Rectal smooth muscle tissue (tissue), 1 donor: ENCODE results near the gene SCFD2.
"Not testable (repeated sequence)": the region's sequence is repeated elsewhere in the genome, so short reads cannot be mapped to it uniquely, and the experiment has no call there.

ENCODE experiments used
- H3K27ac ChIP-seq: one replicate; pipeline ENCODE4 v1.7.0; 2013; ENCODE audit warnings: low read depth, low read length, inconsistent platforms
- H3K27me3 ChIP-seq: one replicate; pipeline ENCODE4 v1.7.0; 2013; ENCODE audit warnings: low read length; ENCODE audit not compliant: control insufficient read depth, insufficient read depth
- H3K36me3 ChIP-seq: one replicate; pipeline ENCODE4 v1.7.0; 2013; ENCODE audit warnings: low read length; ENCODE audit not compliant: control insufficient read depth, insufficient read depth
- H3K4me1 ChIP-seq: one replicate; pipeline ENCODE4 v1.7.0; 2013; ENCODE audit warnings: low read length; ENCODE audit not compliant: control insufficient read depth, insufficient read depth
- H3K4me3 ChIP-seq: one replicate; pipeline ENCODE4 v1.7.0; 2013; ENCODE audit warnings: low read length
- H3K9ac ChIP-seq: one replicate; pipeline ENCODE4 v1.7.0; 2013; ENCODE audit warnings: low read length

Gene SCFD2

DNA sequence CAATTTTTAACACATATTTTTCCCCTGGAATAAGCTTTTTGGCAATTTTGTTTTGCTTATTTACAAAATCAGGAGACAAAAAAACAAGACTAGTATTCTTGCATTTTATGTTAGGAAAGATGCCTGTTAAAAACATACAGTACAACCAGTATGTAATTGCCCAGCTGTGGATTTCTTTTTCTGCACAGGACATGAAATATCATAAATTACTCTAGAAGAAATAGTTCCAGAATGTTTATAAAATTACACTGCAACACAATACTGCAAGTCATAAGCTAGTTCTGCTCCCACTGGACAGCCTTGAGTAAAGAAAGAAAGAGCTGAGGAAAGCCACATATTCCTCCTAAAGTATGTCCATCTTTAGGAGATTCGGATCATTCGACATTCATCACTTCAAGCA, 133.5 kb downstream of the SCFD2 start:
- Histone ChIP-seq H3K27me3 (no peaks in the 10 kb centered on the region), H3K36me3 (no peaks in the 10 kb centered on the region), H3K9ac (no peak overlapping the region), H3K27ac (no peak overlapping the region), H3K4me3 (no peak overlapping the region), H3K4me1 (no peaks in the 10 kb centered on the region)

DNA sequence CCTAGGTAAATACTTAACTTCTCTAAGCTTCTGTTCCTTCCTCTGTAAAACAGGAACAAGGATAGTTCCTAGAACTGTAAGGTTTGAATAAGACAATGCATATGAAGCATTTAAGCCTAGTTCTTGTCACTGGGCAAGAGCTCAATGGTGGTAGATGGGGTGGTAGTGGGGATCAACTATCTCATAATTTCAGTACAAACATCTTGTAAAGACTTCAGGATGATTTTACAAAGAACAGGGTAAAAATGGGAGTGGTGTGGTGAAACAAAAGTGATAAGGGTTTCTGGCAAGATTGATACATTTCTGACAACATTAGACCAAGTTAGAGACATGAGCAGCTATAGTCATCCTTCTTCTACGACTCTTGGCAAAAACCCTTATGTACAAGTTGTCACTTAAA, 137.8 kb downstream of the SCFD2 start:
- Histone ChIP-seq H3K4me3 (no peak overlapping the region), H3K27me3 (no peaks in the 10 kb centered on the region), H3K36me3 (no peaks in the 10 kb centered on the region), H3K4me1 (no peaks in the 10 kb centered on the region), H3K27ac (no peak overlapping the region), H3K9ac (no peak overlapping the region)

DNA sequence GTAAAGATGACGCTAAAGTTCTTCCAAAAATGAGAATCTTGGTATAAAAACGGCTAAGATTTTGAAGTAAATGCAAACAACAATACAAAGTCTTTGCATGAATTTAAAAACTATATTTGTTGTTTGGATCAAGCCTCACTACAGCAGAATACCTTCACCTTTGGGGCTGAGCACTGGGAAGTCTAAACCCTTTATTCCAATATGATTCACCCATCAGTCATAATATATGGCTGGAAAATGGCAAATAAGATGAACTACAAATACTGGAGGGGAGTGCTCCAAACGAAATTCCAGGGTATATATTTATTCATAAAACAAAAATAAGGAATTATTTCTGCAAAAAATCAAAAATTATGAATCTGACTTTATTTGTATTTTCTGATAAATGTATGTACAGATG, 138.4 kb downstream of the SCFD2 start:
- H3K4me1 ChIP-seq = no peaks in the 10 kb centered on the region
- H3K36me3 ChIP-seq = no peaks in the 10 kb centered on the region
- H3K4me3 ChIP-seq = no peak overlapping the region
- H3K27me3 ChIP-seq = no peaks in the 10 kb centered on the region
- H3K9ac ChIP-seq = no peak overlapping the region
- H3K27ac ChIP-seq = no peak overlapping the region

DNA sequence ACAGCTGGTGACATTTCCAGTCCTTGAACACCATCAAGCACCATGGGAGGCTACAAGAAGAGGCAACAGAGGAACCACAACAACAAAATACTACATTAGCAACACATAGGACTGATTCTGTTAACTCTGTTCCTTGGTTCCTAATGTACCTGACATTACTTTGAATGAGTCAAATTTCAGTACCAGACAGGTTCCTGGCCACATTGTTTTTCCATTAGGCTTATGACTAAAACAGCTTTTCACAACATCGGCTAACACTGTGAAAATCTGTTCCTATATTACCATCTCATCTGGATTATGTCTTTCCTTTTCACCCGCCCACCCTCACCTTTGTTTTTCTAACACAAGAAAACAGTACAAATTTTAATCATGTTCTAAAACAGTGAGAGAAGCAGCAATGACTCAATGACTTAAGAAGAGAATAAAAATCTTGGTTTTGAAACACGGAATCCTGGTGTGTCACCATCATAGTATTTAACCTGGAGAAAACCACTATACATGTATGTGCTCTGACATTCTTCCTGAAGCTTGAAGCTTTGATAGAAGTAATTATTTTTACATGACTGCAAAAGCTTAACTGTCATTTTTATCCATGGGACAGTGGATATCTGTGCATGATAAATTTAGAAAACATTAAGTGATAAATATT, 143.9 kb downstream of the SCFD2 start:
- H3K27ac ChIP-seq = no peak overlapping the region

DNA sequence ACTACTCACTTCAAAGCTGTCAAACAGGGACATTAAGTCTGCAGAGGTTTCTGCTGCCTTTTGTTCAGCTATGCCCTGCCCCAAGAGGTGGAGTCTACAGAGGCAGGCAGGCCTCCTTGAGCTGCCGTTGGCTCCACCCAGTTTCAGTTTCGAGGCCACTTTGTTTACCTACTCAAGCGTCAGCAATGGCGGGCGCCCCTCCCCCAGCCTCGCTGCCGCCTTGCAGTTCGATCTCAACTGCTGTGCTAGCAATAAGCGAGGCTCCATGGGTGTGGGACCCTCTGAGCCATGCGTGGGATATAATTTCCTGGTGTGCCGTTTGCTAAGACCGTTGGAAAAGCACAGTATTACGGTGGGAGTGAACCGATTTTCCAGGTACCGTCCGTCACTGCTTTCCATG, 146.7 kb downstream of the SCFD2 start:
- not testable (repeated sequence) for H3K27ac ChIP-seq, H3K4me3 ChIP-seq, H3K9ac ChIP-seq, H3K36me3 ChIP-seq, H3K4me1 ChIP-seq, H3K27me3 ChIP-seq

More for the DNA sequence above, 143.9 kb downstream of the SCFD2 start:
- no peak overlapping the region for H3K9ac ChIP-seq
- no peaks in the 10 kb centered on the region for H3K27me3 ChIP-seq
- no peaks in the 10 kb centered on the region for H3K36me3 ChIP-seq
- H3K4me3 ChIP-seq = no peak overlapping the region
- H3K4me1 ChIP-seq = no peaks in the 10 kb centered on the region

DNA sequence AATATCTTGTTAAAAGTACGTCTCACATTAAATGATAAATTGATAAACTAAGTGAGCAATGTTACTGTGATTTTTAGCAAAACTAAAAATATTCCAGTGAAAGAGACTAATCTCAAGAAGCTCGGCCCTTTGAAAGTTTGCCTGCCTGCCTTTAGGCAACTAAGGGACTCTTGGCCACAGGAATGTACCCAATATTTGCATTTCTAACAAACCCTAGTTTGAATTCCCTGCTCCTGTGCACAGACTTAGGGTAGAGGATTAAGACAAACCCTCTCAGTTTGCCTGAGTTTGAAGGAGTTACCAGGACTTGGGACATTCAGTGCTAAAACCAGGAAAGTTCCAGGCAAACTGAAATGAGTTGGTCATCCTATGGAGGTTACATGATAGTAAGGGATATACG, 157.1 kb downstream of the SCFD2 start:
- no peaks in the 10 kb centered on the region for H3K4me1 ChIP-seq
- no peak overlapping the region for H3K4me3 ChIP-seq
- H3K27me3 ChIP-seq = no peaks in the 10 kb centered on the region
- H3K27ac ChIP-seq = no peak overlapping the region
- no peaks in the 10 kb centered on the region for H3K36me3 ChIP-seq
- H3K9ac ChIP-seq = no peak overlapping the region

DNA sequence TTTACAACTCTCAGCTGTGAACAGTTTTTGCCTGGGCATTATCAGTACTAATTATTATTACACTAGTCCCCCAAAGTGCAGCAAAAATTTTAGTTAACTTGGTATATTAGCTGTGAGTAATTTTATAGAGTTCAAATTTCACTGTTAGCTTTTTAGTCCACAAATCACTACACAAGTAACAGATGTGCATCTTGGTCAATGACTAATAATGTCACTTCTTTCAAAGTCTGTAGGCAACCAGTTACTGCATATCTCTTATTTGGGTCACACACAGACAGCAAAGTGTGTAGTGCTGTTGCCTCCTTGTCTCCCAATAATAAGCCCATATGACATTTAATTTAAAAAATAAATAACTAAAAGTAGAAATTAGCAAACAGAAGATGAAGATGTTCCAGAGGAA, 159.9 kb downstream of the SCFD2 start:
- no peaks in the 10 kb centered on the region for H3K4me1 ChIP-seq
- no peaks in the 10 kb centered on the region for H3K36me3 ChIP-seq
- no peaks in the 10 kb centered on the region for H3K27me3 ChIP-seq
- no peak overlapping the region for H3K4me3 ChIP-seq
- no peak overlapping the region for H3K9ac ChIP-seq
- no peak overlapping the region for H3K27ac ChIP-seq

DNA sequence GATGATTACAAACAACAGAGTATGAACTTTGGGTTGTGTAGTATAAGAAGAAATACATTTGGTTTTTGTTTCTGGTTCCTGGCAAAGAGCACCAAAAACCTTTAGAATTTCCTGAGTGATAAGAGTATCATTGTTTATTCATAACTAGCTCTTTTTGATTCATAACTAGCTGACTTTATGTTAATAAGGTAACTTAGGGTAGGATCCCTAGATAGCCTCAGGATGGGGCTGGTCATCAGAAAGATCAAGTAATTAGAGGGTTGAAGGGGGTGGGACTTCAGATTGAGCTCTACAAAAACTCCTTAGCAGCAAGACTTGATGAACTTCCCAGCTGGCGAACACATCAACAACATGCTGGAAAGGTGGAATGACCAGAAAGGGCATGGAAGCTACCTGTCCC, 166.5 kb downstream of the SCFD2 start:
- Histone ChIP-seq H3K27ac (no peak overlapping the region), H3K4me3 (no peak overlapping the region), H3K36me3 (no peaks in the 10 kb centered on the region), H3K9ac (no peak overlapping the region), H3K4me1 (peaks cover 2% of the 10 kb centered on the region), H3K27me3 (no peaks in the 10 kb centered on the region)

DNA sequence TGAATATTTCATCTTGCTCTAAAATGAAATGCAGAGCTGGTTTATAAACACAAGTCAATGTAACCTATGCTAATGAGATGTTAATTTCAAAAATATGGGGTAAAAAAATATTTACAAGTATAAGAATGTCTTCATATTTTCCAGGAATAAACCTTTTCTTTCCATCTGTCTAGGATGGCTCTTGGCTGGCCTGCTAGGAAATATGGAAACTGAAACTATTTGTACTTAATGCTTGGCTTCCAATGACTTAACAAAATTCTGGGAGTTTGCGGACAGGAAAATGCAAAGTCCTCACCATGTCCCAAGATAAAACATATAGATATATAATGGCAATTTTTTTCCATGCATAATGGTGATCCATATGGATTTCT, 168.1 kb downstream of the SCFD2 start:
- H3K4me3 ChIP-seq = no peak overlapping the region
- H3K27me3 ChIP-seq = no peaks in the 10 kb centered on the region
- H3K9ac ChIP-seq = no peak overlapping the region
- H3K36me3 ChIP-seq = no peaks in the 10 kb centered on the region
- H3K27ac ChIP-seq = no peak overlapping the region
- H3K4me1 ChIP-seq = peaks cover 2% of the 10 kb centered on the region

DNA sequence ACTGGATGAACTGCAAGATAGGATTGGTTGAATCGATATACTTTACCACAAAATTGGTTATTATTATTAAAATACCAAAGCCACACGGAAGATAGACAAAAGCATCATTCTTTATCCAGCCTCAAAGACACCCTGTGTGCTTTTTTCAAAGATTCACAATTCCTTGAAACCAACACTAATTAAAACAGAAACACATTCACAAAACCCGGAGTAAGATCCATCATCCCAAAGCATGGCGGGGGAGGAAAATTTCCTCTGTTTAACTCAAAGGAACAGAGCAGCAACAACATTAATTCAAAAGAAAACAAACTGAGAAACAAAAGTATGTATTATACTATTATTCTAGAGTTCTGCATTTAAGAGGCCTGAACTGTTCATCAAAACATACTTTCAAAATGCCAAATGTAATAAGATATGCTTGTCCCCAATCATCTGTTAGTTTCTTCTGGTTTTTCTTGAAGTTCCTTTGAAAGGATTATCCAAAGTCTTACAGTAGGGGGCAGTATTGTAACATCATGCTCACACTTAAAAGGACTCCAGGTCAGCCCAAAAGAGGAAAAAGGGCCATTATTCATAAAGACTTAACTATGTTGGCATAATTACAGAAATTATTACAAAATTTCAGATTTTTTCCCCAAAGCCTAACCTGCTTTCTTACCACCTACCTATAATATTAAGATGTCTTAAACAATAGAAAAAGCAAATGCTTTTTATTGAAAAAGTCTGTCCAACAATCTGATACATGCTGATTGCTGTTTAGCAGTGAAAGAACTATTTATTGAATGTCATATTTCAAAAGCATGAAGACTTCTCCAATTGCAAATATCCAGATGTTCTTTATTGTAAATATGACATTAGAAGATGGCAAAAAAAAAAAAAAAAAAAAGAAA, 168.7 kb downstream of the SCFD2 start:
- no peak overlapping the region for H3K9ac ChIP-seq
- no peak overlapping the region for H3K27ac ChIP-seq
- H3K36me3 ChIP-seq = no peaks in the 10 kb centered on the region
- H3K27me3 ChIP-seq = no peaks in the 10 kb centered on the region
- peaks cover 2% of the 10 kb centered on the region for H3K4me1 ChIP-seq
- H3K4me3 ChIP-seq = no peak overlapping the region

DNA sequence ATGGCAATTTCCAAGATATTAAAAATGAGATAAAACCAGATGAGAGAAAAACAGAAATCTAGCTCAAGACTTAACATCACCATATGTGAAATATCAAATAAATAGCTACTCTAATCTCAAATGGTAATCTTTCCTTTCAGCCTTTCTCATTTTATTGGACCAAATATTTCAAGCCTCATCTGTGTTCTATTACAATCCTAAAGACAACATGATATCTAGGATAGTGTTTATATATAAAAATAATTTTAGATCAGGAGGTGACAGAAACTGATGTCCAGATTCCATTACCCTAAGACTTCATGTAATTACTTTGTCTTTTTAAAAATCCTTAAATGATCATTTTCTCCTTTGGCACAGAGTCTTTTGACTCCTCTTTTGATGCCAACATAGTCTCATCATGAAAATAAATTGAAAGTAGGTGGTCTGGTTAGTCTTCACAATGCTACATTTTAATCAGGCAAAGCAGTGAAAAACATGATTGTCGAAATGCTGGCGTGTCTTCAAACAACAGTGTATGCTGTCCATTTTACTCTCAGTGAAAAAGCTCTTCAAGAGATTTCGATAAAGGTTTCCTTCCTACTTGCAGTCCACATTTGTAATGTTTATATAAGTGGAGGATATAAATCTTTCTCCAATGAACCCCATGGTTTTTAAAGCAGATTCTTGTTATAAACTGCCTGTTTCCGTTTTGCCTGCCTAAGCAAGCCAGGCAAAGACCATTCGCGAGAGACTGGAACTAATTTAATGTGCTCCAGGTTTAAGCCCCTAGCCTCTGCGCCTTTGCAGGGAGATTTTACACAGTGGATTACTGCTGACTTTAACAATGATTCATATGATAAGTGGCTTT, 169.8 kb downstream of the SCFD2 start:
- Histone ChIP-seq H3K27me3 (no peaks in the 10 kb centered on the region), H3K4me1 (peaks cover 2% of the 10 kb centered on the region), H3K27ac (no peak overlapping the region), H3K9ac (no peak overlapping the region), H3K4me3 (no peak overlapping the region), H3K36me3 (no peaks in the 10 kb centered on the region)

DNA sequence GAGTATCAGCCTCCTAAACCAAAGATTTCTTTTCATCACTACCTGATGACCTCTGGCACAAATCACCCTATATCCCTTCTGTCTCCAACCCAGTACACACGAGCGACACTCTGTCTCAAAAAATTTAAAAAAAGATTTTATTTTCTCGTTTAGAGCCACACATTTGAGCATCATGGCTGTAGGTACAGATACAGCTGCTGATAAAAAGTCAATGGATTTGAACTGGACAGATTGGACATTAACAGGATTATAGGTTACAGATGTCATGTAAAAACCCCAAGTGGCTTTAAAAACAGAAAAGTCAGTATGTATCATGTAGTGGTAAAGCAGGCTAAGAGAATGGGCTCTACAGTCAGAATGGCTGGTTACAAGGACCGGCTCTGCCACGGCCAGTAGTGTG, 171.1 kb downstream of the SCFD2 start:
- peaks cover 2% of the 10 kb centered on the region for H3K4me1 ChIP-seq
- no peaks in the 10 kb centered on the region for H3K27me3 ChIP-seq
- no peak overlapping the region for H3K4me3 ChIP-seq
- no peaks in the 10 kb centered on the region for H3K36me3 ChIP-seq
- no peak overlapping the region for H3K27ac ChIP-seq
- H3K9ac ChIP-seq = no peak overlapping the region
